Measurements from ENCODE around the gene PNLIPRP2. TPM values are rescaled to one million over a fixed set of nuclear protein-coding genes. Genes with fewer than 3 reads are reported as not detected.

The PNLIPRP2 gene
- total RNA-seq, 4 donors from 2014 or later, result not detected

DNA sequence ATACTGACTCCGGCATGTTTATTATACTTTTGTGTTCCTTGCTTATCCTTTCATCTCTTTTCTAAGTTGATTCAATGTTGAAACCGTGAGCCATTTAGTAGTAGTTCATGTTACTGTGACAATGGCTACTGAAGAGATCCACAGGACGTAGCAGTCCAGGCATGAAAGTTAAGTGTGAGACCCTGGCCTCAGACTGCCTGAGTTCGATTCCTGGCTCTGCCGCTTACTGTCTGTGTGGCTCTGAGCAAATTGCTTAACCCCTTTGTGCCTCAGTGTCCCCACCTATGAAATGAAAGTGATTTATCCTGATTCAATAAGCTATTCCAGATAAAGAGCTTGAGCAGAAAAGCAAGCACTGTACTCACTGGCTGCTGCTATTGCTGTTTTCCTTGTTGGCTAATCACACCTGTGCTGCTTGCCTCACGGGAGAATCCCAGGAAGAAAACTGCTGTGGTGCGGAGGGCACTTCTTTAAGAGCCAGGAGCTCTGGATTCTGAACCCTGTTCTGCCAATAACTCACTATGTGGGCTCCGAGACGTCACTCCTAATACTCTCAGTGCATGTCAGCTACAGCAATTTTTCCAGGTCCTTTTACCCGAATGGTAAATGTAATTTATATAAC lies 38.4 kb downstream of the PNLIPRP2 start:
- H3K4me1 ChIP-seq, result no peaks in the 10 kb centered on the region
- 85% methylated on average over 10 of the region's 10 CpGs for WGBS
- DNase-seq (ENCODE audit: extremely low spot score), result peak; percentile 77
- no peaks in the 10 kb centered on the region for H3K9me3 ChIP-seq
- intact Hi-C loops (cut with DNase I), result no loop called here
- no peaks in the 10 kb centered on the region for H3K36me3 ChIP-seq
- H3K27me3 ChIP-seq, result peaks cover 0 to 8% (median 0%) of the 10 kb centered on the region in 4 donors
- H3K27ac ChIP-seq (replicated peaks in 1 of 4), result no peak overlapping the region
- no peak for TF ChIP-seq POLR2A (IDR thresholded peaks at IDR 0.05; ENCODE audit: low read depth)
- no peak for TF ChIP-seq EP300 (IDR thresholded peaks at IDR 0.05)
- no peak for TF ChIP-seq POLR2AphosphoS5 (IDR thresholded peaks at IDR 0.05)
- TF ChIP-seq, protein P1, sequence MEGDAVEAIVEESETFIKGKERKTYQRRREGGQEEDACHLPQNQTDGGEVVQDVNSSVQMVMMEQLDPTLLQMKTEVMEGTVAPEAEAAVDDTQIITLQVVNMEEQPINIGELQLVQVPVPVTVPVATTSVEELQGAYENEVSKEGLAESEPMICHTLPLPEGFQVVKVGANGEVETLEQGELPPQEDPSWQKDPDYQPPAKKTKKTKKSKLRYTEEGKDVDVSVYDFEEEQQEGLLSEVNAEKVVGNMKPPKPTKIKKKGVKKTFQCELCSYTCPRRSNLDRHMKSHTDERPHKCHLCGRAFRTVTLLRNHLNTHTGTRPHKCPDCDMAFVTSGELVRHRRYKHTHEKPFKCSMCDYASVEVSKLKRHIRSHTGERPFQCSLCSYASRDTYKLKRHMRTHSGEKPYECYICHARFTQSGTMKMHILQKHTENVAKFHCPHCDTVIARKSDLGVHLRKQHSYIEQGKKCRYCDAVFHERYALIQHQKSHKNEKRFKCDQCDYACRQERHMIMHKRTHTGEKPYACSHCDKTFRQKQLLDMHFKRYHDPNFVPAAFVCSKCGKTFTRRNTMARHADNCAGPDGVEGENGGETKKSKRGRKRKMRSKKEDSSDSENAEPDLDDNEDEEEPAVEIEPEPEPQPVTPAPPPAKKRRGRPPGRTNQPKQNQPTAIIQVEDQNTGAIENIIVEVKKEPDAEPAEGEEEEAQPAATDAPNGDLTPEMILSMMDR (IDR thresholded peaks at IDR 0.05), result no peak
- no peak overlapping the region for H3K4me3 ChIP-seq

DNA sequence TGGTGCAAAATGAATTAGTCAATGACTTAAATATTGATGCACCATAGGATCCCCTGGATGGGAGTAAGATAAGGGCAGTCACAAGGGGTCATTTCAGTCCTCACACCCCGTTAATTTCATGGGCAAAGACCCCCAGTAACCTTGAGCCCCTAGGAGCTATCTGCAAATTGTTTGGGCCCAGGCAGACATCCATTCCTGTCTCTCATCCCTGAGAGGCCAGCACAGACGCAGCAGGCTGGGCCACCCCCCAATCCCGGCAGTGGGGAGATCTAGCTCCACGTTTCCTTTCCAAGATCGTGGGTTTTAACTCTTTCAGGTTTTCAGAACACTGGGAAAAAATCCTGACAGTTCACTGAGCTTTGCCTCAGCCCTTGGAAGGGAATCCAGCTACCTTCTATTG lies 40.1 kb downstream of the PNLIPRP2 start:
- Histone ChIP-seq H3K36me3 (no peaks in the 10 kb centered on the region), H3K27ac (replicated peaks in 1 of 4) (no peak overlapping the region), H3K4me3 (no peak overlapping the region), H3K27me3 (no peaks in the 10 kb centered on the region), H3K9me3 (no peaks in the 10 kb centered on the region), H3K4me1 (peaks cover 0 to 11% (median 7%) of the 10 kb centered on the region in 4 donors)
- DNase-seq (ENCODE audit: extremely low spot score), result peak; percentile 55
- TF ChIP-seq POLR2A (IDR thresholded peaks at IDR 0.05; ENCODE audit: low read depth), result no peak
- TF ChIP-seq POLR2AphosphoS5 (IDR thresholded peaks at IDR 0.05), result no peak
- TF ChIP-seq, protein P1 (IDR thresholded peaks at IDR 0.05), result no peak
- TF ChIP-seq EP300 (IDR thresholded peaks at IDR 0.05), result no peak
- intact Hi-C loops (cut with DNase I), result no loop called here
- 48% methylated on average over 5 of the region's 5 CpGs for WGBS

DNA sequence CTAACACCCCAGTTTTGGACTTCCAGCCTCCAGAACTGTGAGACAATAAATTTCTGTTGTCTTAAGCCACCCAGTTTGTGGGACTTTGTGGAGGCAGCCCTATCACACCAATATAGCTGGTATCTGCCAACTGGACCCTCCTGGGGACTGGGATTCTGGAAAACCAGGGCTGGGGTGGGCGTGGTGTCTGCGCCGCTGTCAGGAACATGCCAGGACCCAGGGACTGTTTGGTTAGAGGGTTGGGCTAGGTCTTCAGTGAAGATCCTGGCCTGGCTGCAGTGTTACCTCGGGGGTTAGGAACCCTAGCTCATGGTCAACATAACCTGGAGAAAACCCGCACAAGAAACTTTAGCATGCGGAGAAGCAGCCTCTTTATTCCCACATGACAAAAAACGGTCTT lies 42.6 kb downstream of the PNLIPRP2 start:
- no peak overlapping the region for H3K27ac ChIP-seq (replicated peaks in 1 of 4)

DNA sequence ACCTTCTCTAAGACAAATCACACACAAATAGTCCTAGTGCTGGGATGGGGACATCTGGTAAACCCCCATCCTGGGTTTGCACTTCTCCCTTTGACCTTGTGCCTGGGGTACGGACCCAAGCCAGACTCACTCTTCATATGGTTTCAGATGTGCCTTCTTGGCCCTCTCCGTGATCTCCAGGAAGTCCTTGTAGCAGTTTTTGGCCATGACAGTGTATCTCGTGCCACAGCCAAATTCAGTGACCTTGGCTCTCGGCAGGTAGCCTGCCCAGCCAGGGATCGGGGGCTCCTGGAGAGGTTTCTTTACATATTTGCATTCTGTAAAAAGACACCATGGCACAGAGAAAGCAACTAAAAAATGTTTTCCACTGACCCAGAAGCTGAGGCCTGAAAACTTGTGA lies 43.9 kb downstream of the PNLIPRP2 start:
- intact Hi-C loops (cut with DNase I), result no loop called here
- WGBS, result 80% methylated on average over 5 of the region's 5 CpGs

More for the DNA sequence above, 42.6 kb downstream of the PNLIPRP2 start:
- Histone ChIP-seq H3K9me3 (no peaks in the 10 kb centered on the region), H3K4me3 (no peak overlapping the region), H3K27me3 (no peaks in the 10 kb centered on the region), H3K36me3 (no peaks in the 10 kb centered on the region), H3K4me1 (peaks cover 0 to 14% (median 12%) of the 10 kb centered on the region in 4 donors)
- 92% methylated on average over 4 of the region's 7 CpGs for WGBS
- TF ChIP-seq EP300 (IDR thresholded peaks at IDR 0.05) (no peak), POLR2AphosphoS5 (IDR thresholded peaks at IDR 0.05) (no peak), POLR2A (IDR thresholded peaks at IDR 0.05; ENCODE audit: low read depth) (no peak)
- TF ChIP-seq, protein P1 (IDR thresholded peaks at IDR 0.05), result no peak
- DNase-seq (ENCODE audit: extremely low spot score), result peak; percentile 78
- intact Hi-C loops (cut with DNase I), result no loop called here

More for the DNA sequence above, 43.9 kb downstream of the PNLIPRP2 start:
- H3K36me3 ChIP-seq, result no peaks in the 10 kb centered on the region
- H3K4me1 ChIP-seq, result peaks cover 0 to 14% (median 13%) of the 10 kb centered on the region in 4 donors
- TF ChIP-seq POLR2AphosphoS5 (IDR thresholded peaks at IDR 0.05), result no peak
- TF ChIP-seq, protein P1 (IDR thresholded peaks at IDR 0.05), result no peak
- TF ChIP-seq POLR2A (IDR thresholded peaks at IDR 0.05; ENCODE audit: low read depth), result no peak
- TF ChIP-seq EP300 (IDR thresholded peaks at IDR 0.05), result no peak
- H3K27me3 ChIP-seq, result peaks cover 0 to under 1% (median 0%) of the 10 kb centered on the region in 4 donors
- H3K4me3 ChIP-seq, result no peak overlapping the region
- DNase-seq (ENCODE audit: extremely low spot score), result no peak
- H3K9me3 ChIP-seq, result no peaks in the 10 kb centered on the region
- H3K27ac ChIP-seq (replicated peaks in 1 of 4), result peak overlapping the region; percentile 10 to 62 (median 52)

Measured in esophagus muscularis mucosa (tissue), 4 donors.